ENCODE data around the gene PRTN3.

Gene PRTN3

DNA sequence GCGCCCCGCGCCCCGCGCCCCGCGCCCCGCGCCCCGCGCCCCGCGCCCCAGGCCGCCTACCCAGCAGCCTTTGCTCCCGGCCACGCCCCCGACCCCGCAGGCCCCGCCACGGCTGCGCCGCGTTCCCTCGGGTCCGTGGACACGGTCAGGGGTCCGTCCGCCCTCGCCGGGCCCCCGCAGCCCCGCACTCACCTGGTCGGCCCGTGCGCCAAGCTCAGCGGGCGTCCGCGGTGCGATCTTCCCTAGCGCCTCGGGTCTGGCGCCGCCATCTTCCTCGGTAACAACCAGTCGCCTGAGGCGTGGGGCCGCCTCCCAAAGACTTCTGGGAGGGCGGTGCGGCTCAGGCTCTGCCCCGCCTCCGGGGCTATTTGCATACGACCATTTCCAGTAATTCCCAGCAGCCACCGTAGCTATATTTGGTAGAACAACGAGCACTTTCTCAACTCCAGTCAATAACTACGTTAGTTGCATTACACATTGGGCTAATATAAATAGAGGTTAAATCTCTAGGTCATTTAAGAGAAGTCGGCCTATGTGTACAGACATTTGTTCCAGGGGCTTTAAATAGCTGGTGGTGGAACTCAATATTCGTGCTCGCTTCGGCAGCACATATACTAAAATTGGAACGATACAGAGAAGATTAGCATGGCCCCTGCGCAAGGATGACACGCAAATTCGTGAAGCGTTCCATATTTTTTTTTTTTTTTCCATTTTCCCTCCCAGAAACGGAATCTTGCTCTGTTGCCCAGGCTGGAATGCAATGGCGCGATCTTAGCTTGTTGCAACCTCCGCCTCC, 52.3 kb downstream of the PRTN3 start, which contains the start of the genes MED16 and RNU6-9:
MED16 (minus strand) TSS at position 294 of the 796 bp plus-strand sequence. CDS start 2,056 bp downstream, outside the sequence.
RNU6-9 (plus strand) TSS at position 591 of the 796 bp plus-strand sequence.
- peak; percentile 95 for ATAC-seq
- TF ChIP-seq PPARA (CRISPR knock-in tag; IDR thresholded peaks at IDR 0.05; ENCODE audit: borderline replicate concordance) = no peak
- no peak for TF ChIP-seq ESRRG (CRISPR knock-in tag; IDR thresholded peaks at IDR 0.05)
- TF ChIP-seq SNAI2 (CRISPR knock-in tag; IDR thresholded peaks at IDR 0.05) = no peak
- no peak for TF ChIP-seq ISL1 (CRISPR knock-in tag; IDR thresholded peaks at IDR 0.05)
- no peak for TF ChIP-seq ZFP3 (CRISPR knock-in tag; IDR thresholded peaks at IDR 0.05)
- no peak for TF ChIP-seq ARNTL (CRISPR knock-in tag; IDR thresholded peaks at IDR 0.05; ENCODE audit: borderline replicate concordance, low read depth)
- no peak for TF ChIP-seq BACH2 (CRISPR knock-in tag; IDR thresholded peaks at IDR 0.05; ENCODE audit: borderline replicate concordance)
- TF ChIP-seq OSR1 (CRISPR knock-in tag; IDR thresholded peaks at IDR 0.05) = no peak
- TF ChIP-seq, protein P1, sequence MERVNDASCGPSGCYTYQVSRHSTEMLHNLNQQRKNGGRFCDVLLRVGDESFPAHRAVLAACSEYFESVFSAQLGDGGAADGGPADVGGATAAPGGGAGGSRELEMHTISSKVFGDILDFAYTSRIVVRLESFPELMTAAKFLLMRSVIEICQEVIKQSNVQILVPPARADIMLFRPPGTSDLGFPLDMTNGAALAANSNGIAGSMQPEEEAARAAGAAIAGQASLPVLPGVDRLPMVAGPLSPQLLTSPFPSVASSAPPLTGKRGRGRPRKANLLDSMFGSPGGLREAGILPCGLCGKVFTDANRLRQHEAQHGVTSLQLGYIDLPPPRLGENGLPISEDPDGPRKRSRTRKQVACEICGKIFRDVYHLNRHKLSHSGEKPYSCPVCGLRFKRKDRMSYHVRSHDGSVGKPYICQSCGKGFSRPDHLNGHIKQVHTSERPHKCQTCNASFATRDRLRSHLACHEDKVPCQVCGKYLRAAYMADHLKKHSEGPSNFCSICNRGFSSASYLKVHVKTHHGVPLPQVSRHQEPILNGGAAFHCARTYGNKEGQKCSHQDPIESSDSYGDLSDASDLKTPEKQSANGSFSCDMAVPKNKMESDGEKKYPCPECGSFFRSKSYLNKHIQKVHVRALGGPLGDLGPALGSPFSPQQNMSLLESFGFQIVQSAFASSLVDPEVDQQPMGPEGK (CRISPR knock-in tag; IDR thresholded peaks at IDR 0.05; ENCODE audit: borderline replicate concordance) = no peak
- TF ChIP-seq, protein P2, sequence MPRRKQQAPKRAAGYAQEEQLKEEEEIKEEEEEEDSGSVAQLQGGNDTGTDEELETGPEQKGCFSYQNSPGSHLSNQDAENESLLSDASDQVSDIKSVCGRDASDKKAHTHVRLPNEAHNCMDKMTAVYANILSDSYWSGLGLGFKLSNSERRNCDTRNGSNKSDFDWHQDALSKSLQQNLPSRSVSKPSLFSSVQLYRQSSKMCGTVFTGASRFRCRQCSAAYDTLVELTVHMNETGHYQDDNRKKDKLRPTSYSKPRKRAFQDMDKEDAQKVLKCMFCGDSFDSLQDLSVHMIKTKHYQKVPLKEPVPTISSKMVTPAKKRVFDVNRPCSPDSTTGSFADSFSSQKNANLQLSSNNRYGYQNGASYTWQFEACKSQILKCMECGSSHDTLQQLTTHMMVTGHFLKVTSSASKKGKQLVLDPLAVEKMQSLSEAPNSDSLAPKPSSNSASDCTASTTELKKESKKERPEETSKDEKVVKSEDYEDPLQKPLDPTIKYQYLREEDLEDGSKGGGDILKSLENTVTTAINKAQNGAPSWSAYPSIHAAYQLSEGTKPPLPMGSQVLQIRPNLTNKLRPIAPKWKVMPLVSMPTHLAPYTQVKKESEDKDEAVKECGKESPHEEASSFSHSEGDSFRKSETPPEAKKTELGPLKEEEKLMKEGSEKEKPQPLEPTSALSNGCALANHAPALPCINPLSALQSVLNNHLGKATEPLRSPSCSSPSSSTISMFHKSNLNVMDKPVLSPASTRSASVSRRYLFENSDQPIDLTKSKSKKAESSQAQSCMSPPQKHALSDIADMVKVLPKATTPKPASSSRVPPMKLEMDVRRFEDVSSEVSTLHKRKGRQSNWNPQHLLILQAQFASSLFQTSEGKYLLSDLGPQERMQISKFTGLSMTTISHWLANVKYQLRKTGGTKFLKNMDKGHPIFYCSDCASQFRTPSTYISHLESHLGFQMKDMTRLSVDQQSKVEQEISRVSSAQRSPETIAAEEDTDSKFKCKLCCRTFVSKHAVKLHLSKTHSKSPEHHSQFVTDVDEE (CRISPR knock-in tag; IDR thresholded peaks at IDR 0.05) = no peak
- no peak for TF ChIP-seq ZNF8 (CRISPR knock-in tag; IDR thresholded peaks at IDR 0.05)
- TF ChIP-seq ZNF70 (CRISPR knock-in tag; IDR thresholded peaks at IDR 0.05) = no peak
- TF ChIP-seq ZFP30 (CRISPR knock-in tag; IDR thresholded peaks at IDR 0.05) = no peak
- no peak for TF ChIP-seq RARB (CRISPR knock-in tag; IDR thresholded peaks at IDR 0.05)
- no peak for TF ChIP-seq TCF4 (CRISPR knock-in tag; IDR thresholded peaks at IDR 0.05; ENCODE audit: borderline replicate concordance)

GRCh38 chr19:896434-896833, 55.6 kb downstream of the PRTN3 start:
- no peak for TF ChIP-seq CSDC2 (CRISPR knock-in tag; IDR thresholded peaks at IDR 0.05)
- TF ChIP-seq ZFP30 (CRISPR knock-in tag; IDR thresholded peaks at IDR 0.05) = no peak
- TF ChIP-seq GLIS3 (CRISPR knock-in tag; IDR thresholded peaks at IDR 0.05) = no peak
- TF ChIP-seq RARB (CRISPR knock-in tag; IDR thresholded peaks at IDR 0.05) = no peak
- TF ChIP-seq TCF4 (CRISPR knock-in tag; IDR thresholded peaks at IDR 0.05; ENCODE audit: borderline replicate concordance) = no peak
- TF ChIP-seq ZNF70 (CRISPR knock-in tag; IDR thresholded peaks at IDR 0.05) = no peak
- TF ChIP-seq, protein P2 (CRISPR knock-in tag; IDR thresholded peaks at IDR 0.05) = no peak
- TF ChIP-seq OSR1 (CRISPR knock-in tag; IDR thresholded peaks at IDR 0.05) = no peak
- TF ChIP-seq, protein P3, sequence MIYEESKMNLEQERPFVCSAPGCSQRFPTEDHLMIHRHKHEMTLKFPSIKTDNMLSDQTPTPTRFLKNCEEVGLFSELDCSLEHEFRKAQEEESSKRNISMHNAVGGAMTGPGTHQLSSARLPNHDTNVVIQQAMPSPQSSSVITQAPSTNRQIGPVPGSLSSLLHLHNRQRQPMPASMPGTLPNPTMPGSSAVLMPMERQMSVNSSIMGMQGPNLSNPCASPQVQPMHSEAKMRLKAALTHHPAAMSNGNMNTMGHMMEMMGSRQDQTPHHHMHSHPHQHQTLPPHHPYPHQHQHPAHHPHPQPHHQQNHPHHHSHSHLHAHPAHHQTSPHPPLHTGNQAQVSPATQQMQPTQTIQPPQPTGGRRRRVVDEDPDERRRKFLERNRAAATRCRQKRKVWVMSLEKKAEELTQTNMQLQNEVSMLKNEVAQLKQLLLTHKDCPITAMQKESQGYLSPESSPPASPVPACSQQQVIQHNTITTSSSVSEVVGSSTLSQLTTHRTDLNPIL (CRISPR knock-in tag; IDR thresholded peaks at IDR 0.05; ENCODE audit: low read depth) = no peak
- ATAC-seq = no peak

DNA sequence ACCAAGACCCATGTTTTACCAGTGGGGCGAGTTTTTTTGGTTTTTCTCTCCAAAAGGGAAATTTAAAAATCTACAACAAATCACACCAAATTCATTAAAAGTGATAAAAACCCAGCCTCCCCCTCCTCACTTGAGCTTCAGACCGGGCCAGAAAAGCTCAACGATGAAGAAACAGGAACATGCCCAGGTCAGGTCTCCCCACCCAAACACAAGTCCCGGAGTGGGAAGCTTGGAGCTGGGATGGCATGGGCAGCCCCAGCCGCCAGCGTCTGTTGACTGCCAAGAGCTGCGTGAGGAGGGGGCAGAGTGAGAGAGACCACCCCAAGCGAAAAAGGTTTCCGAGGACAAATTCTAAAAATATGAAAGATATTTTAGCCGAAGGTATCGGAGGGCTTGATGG, 56.2 kb downstream of the PRTN3 start:
- no peak for ATAC-seq
- TF ChIP-seq ZFP30 (CRISPR knock-in tag; IDR thresholded peaks at IDR 0.05) = no peak
- TF ChIP-seq POU6F1 (CRISPR knock-in tag; IDR thresholded peaks at IDR 0.05; ENCODE audit: borderline replicate concordance, low read depth) = no peak
- no peak for TF ChIP-seq ZC3H10 (CRISPR knock-in tag; IDR thresholded peaks at IDR 0.05)
- no peak for TF ChIP-seq ZNF70 (CRISPR knock-in tag; IDR thresholded peaks at IDR 0.05)
- TF ChIP-seq GLIS3 (CRISPR knock-in tag; IDR thresholded peaks at IDR 0.05) = no peak
- TF ChIP-seq ZNF8 (CRISPR knock-in tag; IDR thresholded peaks at IDR 0.05) = no peak
- TF ChIP-seq, protein P2 (CRISPR knock-in tag; IDR thresholded peaks at IDR 0.05) = no peak
- no peak for TF ChIP-seq CSRNP3 (CRISPR knock-in tag; IDR thresholded peaks at IDR 0.05)
- no peak for TF ChIP-seq CSDC2 (CRISPR knock-in tag; IDR thresholded peaks at IDR 0.05)
- no peak for TF ChIP-seq BACH2 (CRISPR knock-in tag; IDR thresholded peaks at IDR 0.05; ENCODE audit: borderline replicate concordance)
